Neuronal stem cell (in vitro differentiated cells): ENCODE measurements around the gene ACVR1B.

ENCODE experiments used
- DNase-seq: peaks from one replicate; pipeline ENCODE4 v3.0.0-alpha.2; 2013; ENCODE audit warnings: low spot score
- H2AFZ ChIP-seq: one replicate; pipeline ENCODE4 v1.6.1; 2013; ENCODE audit warnings: mild to moderate bottlenecking, low read length, inconsistent platforms
- H2AK5ac ChIP-seq: 2 replicates; pipeline ENCODE4 v1.6.1; 2013; ENCODE audit warnings: low read depth, mild to moderate bottlenecking, inconsistent platforms, low read length, moderate library complexity, mixed read lengths
- H2BK120ac ChIP-seq: 2 replicates; pipeline ENCODE4 v1.6.1; 2013; ENCODE audit warnings: low read depth, mild to moderate bottlenecking, inconsistent platforms, low read length, moderate library complexity, mixed read lengths
- H2BK12ac ChIP-seq: one replicate; pipeline ENCODE4 v1.6.1; 2013; ENCODE audit warnings: low read length, inconsistent platforms
- H2BK15ac ChIP-seq: 2 replicates; pipeline ENCODE4 v1.6.1; 2013; ENCODE audit warnings: mild to moderate bottlenecking, low read length, inconsistent platforms, mixed read lengths
- H2BK5ac ChIP-seq: one replicate; pipeline ENCODE4 v1.6.1; 2013; ENCODE audit warnings: inconsistent platforms, mild to moderate bottlenecking, low read length, moderate library complexity
- H3K14ac ChIP-seq: one replicate; pipeline ENCODE4 v1.6.1; 2013; ENCODE audit warnings: low read length, inconsistent platforms
- H3K18ac ChIP-seq: 2 replicates; pipeline ENCODE4 v1.6.1; 2013; ENCODE audit warnings: low read length, inconsistent platforms
- H3K23ac ChIP-seq: 2 replicates; pipeline ENCODE4 v1.6.1; 2013; ENCODE audit warnings: low read depth, mild to moderate bottlenecking, mixed read lengths, low read length, inconsistent platforms; ENCODE audit not compliant: poor library complexity
- H3K27ac ChIP-seq: replicated peaks from 3 replicates; pipeline ENCODE4 v1.5.1; 2013; ENCODE audit warnings: low read length, inconsistent platforms
- H3K27me3 ChIP-seq, 3 experiments: 2 replicates each; pipeline ENCODE4 v1.6.1; 2013; ENCODE audit warnings: low read length in 3 of 3, mild to moderate bottlenecking in 2 of 3, inconsistent platforms in 1 of 3, low read depth in 1 of 3, mixed read lengths in 1 of 3, moderate library complexity in 1 of 3; ENCODE audit not compliant: control insufficient read depth in 3 of 3, insufficient read depth in 3 of 3
- H3K36me3 ChIP-seq, 2 donors: replicated peaks in 1 of 2; 2 replicates each; pipeline ENCODE4 v1.6.1; 2013; ENCODE audit warnings: low read length in 2 of 2; ENCODE audit not compliant: control insufficient read depth in 2 of 2, insufficient read depth in 2 of 2
- H3K4ac ChIP-seq: 2 replicates; pipeline ENCODE4 v1.6.1; 2013; ENCODE audit warnings: inconsistent platforms, mild to moderate bottlenecking, low read length, moderate library complexity
- H3K4me1 ChIP-seq, 2 donors: 1 replicate in 1 of 2; 2 replicates in 1 of 2; pipeline ENCODE4 v1.6.1; 2013; ENCODE audit warnings: low read length in 2 of 2, low read depth in 1 of 2; ENCODE audit not compliant: control insufficient read depth in 2 of 2, insufficient read depth in 1 of 2
- H3K4me2 ChIP-seq: one replicate; pipeline ENCODE4 v1.6.1; 2013; ENCODE audit warnings: mild to moderate bottlenecking, low read length, inconsistent platforms; ENCODE audit not compliant: insufficient read depth, poor library complexity, severe bottlenecking
- H3K4me3 ChIP-seq, 2 donors: 2 replicates each; pipeline ENCODE4 v1.5.1; 2013; ENCODE audit warnings: low read length in 2 of 2, mild to moderate bottlenecking in 2 of 2, inconsistent platforms in 1 of 2, moderate library complexity in 1 of 2
- H3K79me1 ChIP-seq: one replicate; pipeline ENCODE4 v1.6.1; 2013; ENCODE audit warnings: low read depth, mild to moderate bottlenecking, inconsistent platforms, low read length, moderate library complexity
- H3K9ac ChIP-seq: one replicate; pipeline ENCODE4 v1.6.1; 2013; ENCODE audit warnings: mild to moderate bottlenecking, low read depth, low read length, inconsistent platforms; ENCODE audit not compliant: poor library complexity
- H3K9me3 ChIP-seq, 2 donors: replicated peaks in 1 of 2; 2 replicates each; pipeline versions ENCODE3 to v1.6.1; 2013; ENCODE audit warnings: low read length in 2 of 2, mild to moderate bottlenecking in 2 of 2, inconsistent platforms in 1 of 2, low read depth in 1 of 2, mixed read lengths in 1 of 2, moderate library complexity in 1 of 2; ENCODE audit not compliant: control insufficient read depth in 2 of 2, insufficient read depth in 1 of 2
- H4K8ac ChIP-seq: one replicate; pipeline ENCODE4 v1.6.1; 2013; ENCODE audit warnings: low read depth, mild to moderate bottlenecking, inconsistent platforms, low read length, moderate library complexity
- H4K91ac ChIP-seq: one replicate; pipeline ENCODE4 v1.6.1; 2013; ENCODE audit warnings: low read length, low read depth, mild to moderate bottlenecking, inconsistent platforms; ENCODE audit not compliant: poor library complexity
- WGBS, 2 donors: extraction: QIAGEN DNeasy Blood & Tissue Kit; methylation state at CpG; one replicate each; pipeline ENCODE4 v1.1.7; 2013; ENCODE audit warnings: missing lambda C conversion rate in 2 of 2, mixed read lengths in 1 of 2; ENCODE audit not compliant: insufficient read length in 2 of 2, insufficient replicate concordance in 1 of 2; ENCODE audit errors: extremely low coverage in 2 of 2; 5-methylcytosine and 5-hydroxymethylcytosine counted together

Gene ACVR1B

DNA sequence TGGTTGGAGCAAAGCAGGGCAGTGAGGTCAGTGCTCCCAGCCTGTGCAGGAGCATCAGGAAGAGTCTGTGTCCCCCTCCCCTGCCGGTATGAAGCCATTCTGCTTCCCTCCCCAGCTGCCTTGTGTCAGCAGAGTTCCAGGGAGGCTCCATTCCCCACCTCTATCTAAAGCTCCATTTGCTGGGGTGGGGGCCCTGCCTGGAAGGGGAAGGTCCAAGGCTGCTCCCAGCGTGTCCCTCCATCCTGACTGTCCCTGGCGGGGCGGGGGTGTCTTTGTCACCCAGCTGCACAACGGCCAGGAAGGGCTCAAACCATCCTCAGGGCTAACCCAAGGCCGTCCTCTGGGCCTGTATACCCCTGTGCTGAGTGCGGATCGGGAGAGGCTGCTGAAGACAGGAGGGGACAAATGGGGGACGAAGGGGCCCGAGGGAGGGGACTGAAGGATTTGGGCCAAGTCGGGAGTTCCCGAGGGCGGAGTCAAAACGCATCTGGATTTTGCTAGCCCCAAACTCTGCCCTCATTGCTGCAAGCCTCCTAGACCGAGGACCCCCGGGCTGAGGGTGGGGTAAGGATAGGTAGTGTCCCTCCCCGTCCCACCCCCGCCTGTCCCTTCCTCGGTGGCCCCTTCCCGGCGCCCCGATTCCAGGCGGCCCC, 44.9 kb upstream of the ACVR1B start:
- Histone ChIP-seq H3K4ac (no peak overlapping the region), H3K27ac (no peak overlapping the region), H3K23ac (peak overlapping the region; percentile 38), H2BK120ac (no peak overlapping the region), H3K18ac (peak overlapping the region; percentile 7), H3K14ac (no peak overlapping the region), H2AK5ac (no peak overlapping the region), H2BK15ac (no peak overlapping the region), H3K9me3 (no peaks in the 10 kb centered on the region), H2BK5ac (no peak overlapping the region), H3K79me1 (no peaks in the 10 kb centered on the region), H3K4me3 (no peak overlapping the region), H3K4me2 (peak overlapping the region; percentile 76), H3K36me3 (no peaks in the 10 kb centered on the region), H2AFZ (peak overlapping the region; percentile 83), H2BK12ac (no peak overlapping the region), H3K9ac (no peak overlapping the region), H4K8ac (no peak overlapping the region), H3K4me1 (peaks cover 5 to 23% of the 10 kb centered on the region in 2 donors), H3K27me3 (peaks cover 0 to 22% (median 21%) of the 10 kb centered on the region in 3 experiments), H4K91ac (no peak overlapping the region)
- no peak for DNase-seq
- WGBS, 2 donors, result no CpG with 5 or more reads among the region's 23 CpGs

- Histone ChIP-seq H3K27me3 (peaks cover 0 to 23% (median 21%) of the 10 kb centered on the region in 3 experiments), H2AK5ac (no peak within 1 kb of the TSS), H3K27ac (no peak within 1 kb of the TSS), H3K4me2 (peak within 1 kb of the TSS; percentile 76), H2AFZ (peak within 1 kb of the TSS; percentile 83), H2BK5ac (no peak within 1 kb of the TSS), H3K9me3 (no peaks in the 10 kb centered on the region), H2BK12ac (no peak within 1 kb of the TSS), H3K4me1 (peaks cover 8 to 30% of the 10 kb centered on the region in 2 donors), H2BK15ac (peak within 1 kb of the TSS; percentile 62), H3K23ac (peak within 1 kb of the TSS; percentile 38), H3K9ac (no peak within 1 kb of the TSS), H3K18ac (peak within 1 kb of the TSS; percentile 50), H2BK120ac (no peak within 1 kb of the TSS), H3K4ac (no peak within 1 kb of the TSS), H4K8ac (no peak within 1 kb of the TSS), H3K14ac (no peak within 1 kb of the TSS), H3K36me3 (no peaks in the 10 kb centered on the region), H3K4me3 (peak within 1 kb of the TSS in 1 of 2 donors; percentile 62), H4K91ac (no peak within 1 kb of the TSS), H3K79me1 (no peaks in the 10 kb centered on the region)
- no CpG with 5 or more reads among the region's 74 CpGs for WGBS, 2 donors
- DNase-seq, result no peak
These were observed 44.2 kb upstream of the ACVR1B start, which contains the start of gene ACVRL1 for GRCh38 chr12:51907083-51907855. Gene ACVRL1, plus strand, starts transcription at chr12:51907504. Its CDS starts 4,971 bp downstream, at chr12:51912475.

- Histone ChIP-seq H3K4me3 (peak overlapping the region in 1 of 2 donors; percentile 62), H2AK5ac (no peak overlapping the region), H3K36me3 (no peaks in the 10 kb centered on the region), H3K4ac (no peak overlapping the region), H3K27me3 (peaks cover 0 to 23% (median 21%) of the 10 kb centered on the region in 3 experiments), H4K8ac (no peak overlapping the region), H3K4me1 (peaks cover 12 to 37% of the 10 kb centered on the region in 2 donors), H2BK5ac (no peak overlapping the region), H2BK15ac (no peak overlapping the region), H3K4me2 (no peak overlapping the region), H3K18ac (no peak overlapping the region), H3K79me1 (no peaks in the 10 kb centered on the region), H4K91ac (no peak overlapping the region), H3K27ac (no peak overlapping the region), H2AFZ (no peak overlapping the region), H3K14ac (no peak overlapping the region), H2BK120ac (no peak overlapping the region), H3K23ac (no peak overlapping the region), H3K9ac (no peak overlapping the region), H3K9me3 (no peaks in the 10 kb centered on the region), H2BK12ac (no peak overlapping the region)
- WGBS, 2 donors, result no CpG with 5 or more reads among the region's 7 CpGs
- no peak for DNase-seq
These were observed 43.6 kb upstream of the ACVR1B start for GRCh38 chr12:51907856-51908425.
